Neural progenitor cell (in vitro differentiated cells): Measurements from ENCODE around the gene MYOG. TPM values are rescaled to one million over a fixed set of nuclear protein-coding genes. Genes with fewer than 3 reads are reported as not detected.
A peak's percentile ranks its signal among the peaks of the same experiment; 100 is the strongest.

Source experiments
- DNase-seq: peaks from one replicate; pipeline ENCODE4 v3.0.0-alpha.2; 2016; ENCODE audit warnings: low spot score
- H2AFZ ChIP-seq: fragments of 200-600 bp; sonication (generic); replicated peaks from 2 replicates; pipeline ENCODE4 v1.6.1; 2016; ENCODE audit warnings: antibody characterized with exemption
- H3F3A ChIP-seq: fragments of 200-600 bp; sonication (generic); 2 replicates; pipeline ENCODE4 v1.6.1; 2016; ENCODE audit warnings: antibody characterized with exemption, low read depth
- H3K27ac ChIP-seq: fragments of 200-600 bp; sonication (generic); 2 replicates; pipeline ENCODE4 v1.5.1; 2016; ENCODE audit warnings: mild to moderate bottlenecking
- H3K27me3 ChIP-seq: fragments of 200-600 bp; sonication (generic); 2 replicates; pipeline ENCODE4 v1.6.1; 2016; ENCODE audit warnings: mild to moderate bottlenecking, moderate library complexity
- H3K36me3 ChIP-seq: fragments of 200-600 bp; sonication (generic); 2 replicates; pipeline ENCODE4 v1.5.1; 2016
- H3K4me1 ChIP-seq: fragments of 200-600 bp; sonication (generic); 2 replicates; pipeline ENCODE4 v1.6.1; 2016; ENCODE audit warnings: mixed run types
- H3K4me2 ChIP-seq: fragments of 200-600 bp; sonication (generic); 2 replicates; pipeline ENCODE4 v1.6.1; 2016
- H3K4me3 ChIP-seq: fragments of 200-600 bp; sonication (generic); 2 replicates; pipeline ENCODE4 v1.5.1; 2016
- H3K79me2 ChIP-seq: fragments of 200-600 bp; sonication (generic); 2 replicates; pipeline ENCODE4 v1.6.1; 2016; ENCODE audit warnings: low read depth
- H3K9ac ChIP-seq: fragments of 200-600 bp; sonication (generic); 2 replicates; pipeline ENCODE4 v1.6.1; 2016
- H3K9me3 ChIP-seq: fragments of 200-600 bp; sonication (generic); 2 replicates; pipeline ENCODE4 v1.5.1; 2016; ENCODE audit warnings: low read depth
- H4K20me1 ChIP-seq: fragments of 200-600 bp; sonication (generic); 2 replicates; pipeline ENCODE4 v1.6.1; 2016; ENCODE audit warnings: low read depth
- H3K27ac Mint-ChIP-seq: 3 replicates; pipeline ENCODE4 v1.8.0; 2021; ENCODE audit warnings: mixed read lengths
- H3K27me3 Mint-ChIP-seq: 2 replicates; pipeline ENCODE4 v1.8.0; 2022; ENCODE audit warnings: low read depth, mild to moderate bottlenecking, inconsistent platforms, moderate library complexity, mixed read lengths; ENCODE audit not compliant: insufficient read depth
- H3K36me3 Mint-ChIP-seq: 3 replicates; pipeline ENCODE4 v1.8.0; 2021; ENCODE audit warnings: mixed read lengths
- H3K4me1 Mint-ChIP-seq: 3 replicates; pipeline ENCODE4 v1.8.0; 2021; ENCODE audit warnings: mixed read lengths
- H3K4me3 Mint-ChIP-seq: 3 replicates; pipeline ENCODE4 v1.8.0; 2021; ENCODE audit warnings: mild to moderate bottlenecking, moderate library complexity, mixed read lengths
- H3K9me3 Mint-ChIP-seq: 3 replicates; pipeline ENCODE4 v1.8.0; 2020; ENCODE audit warnings: mixed read lengths
- CTCF ChIP-seq: fragments of 200-600 bp; sonication (generic); IDR thresholded peaks from 2 replicates; pipeline ENCODE4 v1.5.1; 2017; ENCODE audit warnings: antibody characterized with exemption, mild to moderate bottlenecking
- EZH2 ChIP-seq: fragments of 200-600 bp; sonication (generic); IDR thresholded peaks from 2 replicates; pipeline ENCODE4 v1.6.1; 2017; ENCODE audit warnings: antibody characterized with exemption, mild to moderate bottlenecking, moderate library complexity
- EZH2phosphoT487 ChIP-seq: fragments of 200-600 bp; sonication (generic); IDR thresholded peaks from 2 replicates; pipeline ENCODE4 v1.6.1; 2017; ENCODE audit warnings: antibody characterized with exemption
- total RNA-seq: library from RNA; depleted of rRNA; stranded (reverse); fragments of >200 nt; gene quantifications from 2 replicates; pipeline ENCODE4 v1.2.3, GENCODE V29; 2015; ENCODE audit warnings: low replicate concordance

MYOG gene
- total RNA-seq, 1 donor from 2014 or later: not detected

DNA sequence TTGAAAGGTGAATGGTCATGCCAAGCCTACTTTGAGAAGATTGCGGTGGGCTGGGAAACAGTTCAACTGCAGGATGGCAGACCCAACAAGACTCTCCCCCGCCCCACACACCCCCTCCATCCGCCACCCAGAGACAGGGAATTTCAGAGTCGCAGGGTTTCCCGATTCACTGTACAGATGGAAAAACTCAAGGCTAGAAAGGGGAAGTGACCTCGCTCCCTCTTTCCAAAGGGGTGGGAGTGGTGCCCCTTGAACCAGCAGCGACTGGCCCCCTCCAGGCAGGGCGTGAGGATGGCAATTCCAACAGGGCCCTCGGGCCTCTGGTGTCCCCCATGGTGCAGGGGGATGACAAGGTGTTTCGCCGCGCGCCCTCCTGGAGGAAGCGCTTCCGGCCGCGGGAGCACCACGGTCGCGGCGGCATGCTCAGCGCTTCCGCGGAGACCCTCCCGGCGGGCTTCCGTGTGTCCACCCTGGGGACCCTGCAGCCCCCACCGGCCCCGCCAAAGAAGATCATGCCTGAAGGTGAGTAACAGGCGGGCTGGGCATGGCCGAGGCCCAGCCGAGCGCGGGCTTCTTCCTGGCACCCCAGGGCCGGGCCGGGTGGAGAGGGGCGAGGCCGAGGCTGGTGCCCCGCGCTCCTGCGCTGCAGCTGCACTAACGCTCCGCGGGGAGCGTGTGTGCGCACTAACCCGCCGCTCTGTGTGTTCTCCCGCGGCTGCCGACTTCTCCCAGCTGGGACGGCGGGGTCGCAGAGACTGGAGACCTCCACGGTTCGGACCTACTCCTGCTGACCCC lies 10.4 kb downstream of the MYOG start:
- H4K20me1 ChIP-seq: peaks cover 4% of the 10 kb centered on the region
- no peaks in the 10 kb centered on the region for H3K79me2 ChIP-seq
- H2AFZ ChIP-seq: no peak overlapping the region
- Mint-ChIP-seq H3K4me3 (no peak overlapping the region), H3K27me3 (peaks cover 2% of the 10 kb centered on the region), H3K27ac (no peak overlapping the region), H3K36me3 (peaks cover 7% of the 10 kb centered on the region), H3K4me1 (peaks cover 5% of the 10 kb centered on the region), H3K9me3 (no peaks in the 10 kb centered on the region)
- TF ChIP-seq CTCF (no peak), EZH2phosphoT487 (peak; percentile 31), EZH2 (no peak)
- H3K4me1 ChIP-seq: no peaks in the 10 kb centered on the region
- H3K9ac ChIP-seq: no peak overlapping the region
- peak overlapping the region; percentile 39 for H3K4me3 ChIP-seq
- no peak overlapping the region for H3K27ac ChIP-seq
- no peaks in the 10 kb centered on the region for H3F3A ChIP-seq
- H3K27me3 ChIP-seq: peaks cover 55% of the 10 kb centered on the region
- DNase-seq: peak; percentile 57
- no peaks in the 10 kb centered on the region for H3K9me3 ChIP-seq
- H3K36me3 ChIP-seq: no peaks in the 10 kb centered on the region
- H3K4me2 ChIP-seq: peak overlapping the region; percentile 76

DNA sequence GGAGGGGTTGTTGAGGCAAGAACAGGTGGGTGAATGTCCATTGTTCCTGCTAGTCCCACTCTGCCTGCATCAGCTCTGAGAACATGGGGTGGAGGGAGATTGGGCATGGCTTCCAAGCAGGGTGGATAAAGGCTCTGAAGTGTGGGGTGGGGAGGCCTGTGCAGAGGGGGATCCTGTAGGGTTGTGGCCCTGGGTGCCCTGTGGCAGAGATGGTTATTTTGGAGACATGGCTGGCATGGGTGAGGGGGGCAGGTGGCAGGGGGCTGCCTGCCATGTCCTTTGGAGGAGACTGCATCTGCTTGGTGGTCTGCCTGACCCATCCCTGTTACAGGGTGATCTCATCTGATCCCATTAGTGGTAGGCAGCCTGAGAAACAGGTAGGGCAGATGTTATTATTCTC lies 11.2 kb downstream of the MYOG start:
- Histone ChIP-seq H3K36me3 (no peaks in the 10 kb centered on the region), H3K27me3 (peaks cover 55% of the 10 kb centered on the region), H3K4me3 (no peak overlapping the region), H3K9ac (no peak overlapping the region), H4K20me1 (peaks cover 4% of the 10 kb centered on the region), H3F3A (no peaks in the 10 kb centered on the region), H2AFZ (no peak overlapping the region), H3K79me2 (no peaks in the 10 kb centered on the region), H3K4me2 (no peak overlapping the region), H3K4me1 (no peaks in the 10 kb centered on the region), H3K9me3 (no peaks in the 10 kb centered on the region), H3K27ac (no peak overlapping the region)
- Mint-ChIP-seq H3K4me1 (peaks cover 7% of the 10 kb centered on the region), H3K27ac (no peak overlapping the region), H3K9me3 (no peaks in the 10 kb centered on the region), H3K4me3 (no peak overlapping the region), H3K27me3 (peaks cover 2% of the 10 kb centered on the region), H3K36me3 (peaks cover 7% of the 10 kb centered on the region)
- no peak for DNase-seq
- TF ChIP-seq EZH2 (no peak), CTCF (no peak), EZH2phosphoT487 (no peak)

GRCh38 chr1:203073469-203073868 lies 12.3 kb downstream of the MYOG start:
- peaks cover 4% of the 10 kb centered on the region for H4K20me1 ChIP-seq
- Mint-ChIP-seq H3K27me3 (peaks cover 2% of the 10 kb centered on the region), H3K27ac (no peak overlapping the region), H3K36me3 (peaks cover 9% of the 10 kb centered on the region), H3K4me1 (peaks cover 17% of the 10 kb centered on the region), H3K4me3 (no peak overlapping the region), H3K9me3 (no peaks in the 10 kb centered on the region)
- H2AFZ ChIP-seq: no peak overlapping the region
- no peaks in the 10 kb centered on the region for H3K36me3 ChIP-seq
- no peak overlapping the region for H3K4me2 ChIP-seq
- H3K79me2 ChIP-seq: no peaks in the 10 kb centered on the region
- no peaks in the 10 kb centered on the region for H3K4me1 ChIP-seq
- H3K9ac ChIP-seq: no peak overlapping the region
- H3F3A ChIP-seq: no peaks in the 10 kb centered on the region
- TF ChIP-seq CTCF (no peak), EZH2phosphoT487 (no peak), EZH2 (no peak)
- DNase-seq: no peak
- H3K9me3 ChIP-seq: no peaks in the 10 kb centered on the region
- H3K27me3 ChIP-seq: peaks cover 55% of the 10 kb centered on the region
- H3K4me3 ChIP-seq: no peak overlapping the region
- H3K27ac ChIP-seq: no peak overlapping the region
